Thymus (tissue), 11 donors: ENCODE results near the gene HPD. TPM values are rescaled to one million over a fixed set of nuclear protein-coding genes. Genes with fewer than 3 reads are reported as not detected.
"Not testable (repeated sequence)": the region's sequence is repeated elsewhere in the genome, so short reads cannot be mapped to it uniquely, and the experiment has no call there.

ENCODE experiments used
- DNase-seq, 9 donors: peaks; one replicate each; pipeline ENCODE4 v3.0.0-alpha.2; 2013; ENCODE audit warnings: low spot score in 9 of 9, low read depth in 6 of 9, missing footprints in 1 of 9
- H3K27ac ChIP-seq, 2 donors: one replicate each; pipeline ENCODE4 v1.5.1; 2013; ENCODE audit warnings: control low read depth in 1 of 2, low read depth in 1 of 2, low read length in 1 of 2, mild to moderate bottlenecking in 1 of 2, moderate library complexity in 1 of 2
- H3K27me3 ChIP-seq, 2 donors: one replicate each; pipeline ENCODE4 v1.5.1; 2013; ENCODE audit warnings: low read length in 1 of 2; ENCODE audit not compliant: control insufficient read depth in 2 of 2, insufficient read depth in 1 of 2
- H3K36me3 ChIP-seq, 2 donors: one replicate each; pipeline ENCODE4 v1.5.1; 2013; ENCODE audit warnings: low read length in 1 of 2, mild to moderate bottlenecking in 1 of 2, moderate library complexity in 1 of 2; ENCODE audit not compliant: control insufficient read depth in 2 of 2, insufficient read depth in 2 of 2
- H3K4me1 ChIP-seq, 2 donors: one replicate each; pipeline ENCODE4 v1.5.1; 2013; ENCODE audit warnings: low read length in 2 of 2; ENCODE audit not compliant: control insufficient read depth in 2 of 2, insufficient read depth in 2 of 2
- H3K4me3 ChIP-seq, 2 donors: one replicate each; pipeline ENCODE4 v1.5.1; 2013; ENCODE audit warnings: low read length in 2 of 2, control low read depth in 1 of 2, mild to moderate bottlenecking in 1 of 2
- H3K9me3 ChIP-seq, 2 donors: one replicate each; pipeline ENCODE4 v1.5.1; 2013; ENCODE audit warnings: low read length in 1 of 2, mild to moderate bottlenecking in 1 of 2; ENCODE audit not compliant: control insufficient read depth in 2 of 2, insufficient read depth in 1 of 2
- WGBS: extraction: QIAGEN DNeasy Blood & Tissue Kit; methylation state at CpG from one replicate; pipeline ENCODE4 v1.1.7; 2013; 5-methylcytosine and 5-hydroxymethylcytosine counted together
- polyA plus RNA-seq: library from polyadenylated mRNA; stranded (reverse); fragments of 200-250 nt; gene quantifications from one replicate; pipeline ENCODE4 v1.2.3, GENCODE V29; 2013
- total RNA-seq: library from RNA; stranded (reverse); fragments of 120-200 nt; gene quantifications from one replicate; pipeline ENCODE4 v1.2.4, GENCODE V29; 2013
- donor health status: healthy.

Gene HPD
- total and polyA plus RNA-seq, 2 donors: 0.19 to 0.87 TPM

DNA sequence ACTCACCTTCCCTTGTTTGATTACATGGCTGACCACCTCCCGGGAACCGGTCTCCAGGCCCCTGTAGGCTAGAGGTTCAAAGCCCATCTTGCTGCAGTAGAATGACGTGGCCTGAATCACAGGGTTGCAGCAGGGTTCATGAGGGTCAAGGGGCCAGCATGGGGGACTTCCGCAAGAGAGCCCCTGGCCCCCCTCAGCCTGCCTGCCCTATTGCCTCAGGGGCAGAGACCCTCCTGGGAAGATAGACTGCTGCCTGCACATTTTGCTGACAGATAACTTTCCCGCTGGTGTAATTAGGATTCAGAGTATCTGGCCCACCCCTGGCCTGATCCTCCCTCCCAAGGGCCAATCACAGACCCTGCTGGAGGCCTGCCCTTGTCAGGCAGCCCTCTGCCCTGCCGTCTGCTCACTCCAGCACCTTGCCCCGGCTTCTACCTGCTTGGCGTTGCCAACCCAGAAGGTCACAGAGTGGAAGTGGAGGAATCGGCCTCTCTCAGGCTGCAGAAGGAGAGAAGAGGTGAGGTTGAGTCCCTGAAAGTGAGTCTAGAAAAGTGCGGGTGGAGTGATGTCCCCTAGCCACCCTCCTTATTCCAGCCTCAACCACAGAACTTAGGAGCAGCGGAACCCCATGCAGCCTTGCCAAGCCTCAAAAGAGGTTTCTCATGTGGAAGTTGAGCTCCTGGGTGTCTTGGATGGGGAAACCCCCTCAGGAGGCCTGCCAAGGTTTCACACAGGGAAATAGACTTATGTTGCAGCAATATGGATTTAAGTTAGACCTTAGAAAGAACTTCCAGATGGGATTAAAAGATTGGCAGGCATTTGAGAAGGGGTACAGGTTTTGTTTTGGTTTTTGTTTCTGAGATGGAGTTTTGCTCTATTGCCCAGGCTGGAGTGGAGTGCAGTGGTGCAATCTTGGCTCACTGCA, 1.1 kb downstream of the HPD start:
- no peak overlapping the region for H3K27ac ChIP-seq
- H3K4me3 ChIP-seq: no peak overlapping the region
- H3K9me3 ChIP-seq: no peaks in the 10 kb centered on the region
- peaks cover 0 to 9% of the 10 kb centered on the region in 2 donors for H3K4me1 ChIP-seq
- WGBS: 94% methylated on average over 11 of the region's 11 CpGs
- peaks cover 0 to 8% of the 10 kb centered on the region in 2 donors for H3K27me3 ChIP-seq
- no peak for DNase-seq
- no peaks in the 10 kb centered on the region for H3K36me3 ChIP-seq

DNA sequence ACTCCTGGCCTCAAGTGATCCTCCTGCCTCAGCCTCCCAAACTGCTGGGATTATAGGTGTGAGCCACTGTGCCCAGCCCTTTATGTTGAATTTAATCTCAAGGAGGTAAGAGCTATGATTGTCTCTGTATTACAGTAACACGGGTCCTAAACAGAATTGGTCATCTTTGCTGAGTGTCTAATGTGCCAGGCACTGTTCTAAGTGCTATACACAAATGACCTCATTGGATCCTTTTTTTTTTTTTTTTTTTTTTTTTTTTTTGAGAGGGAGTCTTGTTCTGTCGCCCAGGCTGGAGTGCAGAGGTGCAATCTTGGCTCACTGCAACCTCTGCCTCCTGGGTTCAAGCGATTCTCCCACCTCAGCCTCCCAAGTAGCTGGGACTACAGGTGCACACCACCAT, 6.3 kb downstream of the HPD start:
- H3K9me3 ChIP-seq, H3K36me3 ChIP-seq, H3K4me1 ChIP-seq, H3K27me3 ChIP-seq, DNase-seq, H3K27ac ChIP-seq, H3K4me3 ChIP-seq: not testable (repeated sequence)
- WGBS: 81% methylated on average over 3 of the region's 3 CpGs

DNA sequence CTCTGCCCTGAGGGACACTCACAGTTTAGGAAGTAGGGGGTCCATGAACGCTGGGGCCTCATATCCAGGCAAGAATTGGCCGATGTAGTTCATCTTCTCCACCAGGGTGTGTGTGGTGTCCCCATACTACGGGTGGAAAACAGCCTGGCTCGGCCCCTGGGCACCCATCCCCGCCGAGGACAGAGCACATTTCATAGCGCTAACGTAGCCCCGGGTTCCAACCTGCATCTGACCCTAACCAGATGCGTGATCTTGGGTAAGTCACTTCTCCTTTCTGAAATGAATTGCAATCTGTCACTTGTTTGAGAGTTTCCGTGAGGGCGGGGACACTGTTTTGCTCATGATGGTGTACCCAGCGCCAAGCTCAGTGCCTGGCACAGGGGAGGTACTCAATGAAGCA, 9.0 kb downstream of the HPD start:
- Histone ChIP-seq H3K27ac (no peak overlapping the region), H3K9me3 (no peaks in the 10 kb centered on the region), H3K4me3 (no peak overlapping the region), H3K27me3 (peaks cover 0 to 4% of the 10 kb centered on the region in 2 donors), H3K4me1 (no peaks in the 10 kb centered on the region), H3K36me3 (no peaks in the 10 kb centered on the region)
- no peak for DNase-seq
- 91% methylated on average over 13 of the region's 13 CpGs for WGBS

DNA sequence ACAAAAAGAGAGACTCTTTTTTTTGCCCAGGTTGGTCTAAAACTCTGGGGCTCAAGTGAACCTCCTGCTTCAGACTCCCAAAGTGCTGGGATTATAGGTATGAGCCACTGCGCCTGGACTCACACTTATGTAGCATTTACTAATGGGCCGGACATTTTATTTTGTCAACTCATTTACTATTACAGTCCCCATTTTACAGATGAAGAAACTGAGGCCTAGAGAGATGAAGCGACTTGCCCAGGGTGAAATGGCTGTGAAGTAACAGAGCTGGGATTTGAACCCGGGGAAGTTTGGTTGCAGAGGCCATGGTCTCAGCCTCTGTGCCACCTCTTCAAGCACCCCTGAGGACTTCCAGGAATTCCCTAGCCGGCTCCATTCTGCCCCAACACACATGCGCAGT, 9.4 kb downstream of the HPD start:
- DNase-seq: no peak
- Histone ChIP-seq H3K27ac (no peak overlapping the region), H3K9me3 (no peaks in the 10 kb centered on the region), H3K4me3 (no peak overlapping the region), H3K27me3 (no peaks in the 10 kb centered on the region), H3K36me3 (no peaks in the 10 kb centered on the region), H3K4me1 (no peaks in the 10 kb centered on the region)
- WGBS: 96% methylated on average over 6 of the region's 6 CpGs

DNA sequence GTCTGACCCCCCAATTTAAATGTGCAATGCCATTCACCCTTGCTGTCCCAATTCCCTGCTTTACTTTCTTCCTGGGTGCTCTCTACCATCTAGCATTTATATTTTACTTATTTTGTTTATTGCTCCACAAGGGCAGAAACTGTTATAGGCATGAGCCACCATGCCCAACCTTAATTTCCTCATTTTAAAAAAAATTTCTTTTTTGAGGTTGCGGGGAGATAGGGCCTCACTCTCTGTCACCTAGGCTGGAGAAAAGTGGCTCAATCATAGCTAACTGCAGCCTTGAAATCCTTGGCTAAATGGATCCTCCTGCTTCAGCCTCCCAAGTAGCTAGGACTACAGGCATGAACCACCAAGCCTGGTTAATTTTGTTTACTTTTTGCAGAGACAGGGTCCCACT, 13.0 kb downstream of the HPD start:
- no peak overlapping the region for H3K27ac ChIP-seq
- H3K4me1 ChIP-seq: no peaks in the 10 kb centered on the region
- no peaks in the 10 kb centered on the region for H3K36me3 ChIP-seq
- 95% methylated on average over 1 of the region's 1 CpG for WGBS
- H3K4me3 ChIP-seq: no peak overlapping the region
- no peaks in the 10 kb centered on the region for H3K27me3 ChIP-seq
- H3K9me3 ChIP-seq: no peaks in the 10 kb centered on the region
- DNase-seq: no peak

DNA sequence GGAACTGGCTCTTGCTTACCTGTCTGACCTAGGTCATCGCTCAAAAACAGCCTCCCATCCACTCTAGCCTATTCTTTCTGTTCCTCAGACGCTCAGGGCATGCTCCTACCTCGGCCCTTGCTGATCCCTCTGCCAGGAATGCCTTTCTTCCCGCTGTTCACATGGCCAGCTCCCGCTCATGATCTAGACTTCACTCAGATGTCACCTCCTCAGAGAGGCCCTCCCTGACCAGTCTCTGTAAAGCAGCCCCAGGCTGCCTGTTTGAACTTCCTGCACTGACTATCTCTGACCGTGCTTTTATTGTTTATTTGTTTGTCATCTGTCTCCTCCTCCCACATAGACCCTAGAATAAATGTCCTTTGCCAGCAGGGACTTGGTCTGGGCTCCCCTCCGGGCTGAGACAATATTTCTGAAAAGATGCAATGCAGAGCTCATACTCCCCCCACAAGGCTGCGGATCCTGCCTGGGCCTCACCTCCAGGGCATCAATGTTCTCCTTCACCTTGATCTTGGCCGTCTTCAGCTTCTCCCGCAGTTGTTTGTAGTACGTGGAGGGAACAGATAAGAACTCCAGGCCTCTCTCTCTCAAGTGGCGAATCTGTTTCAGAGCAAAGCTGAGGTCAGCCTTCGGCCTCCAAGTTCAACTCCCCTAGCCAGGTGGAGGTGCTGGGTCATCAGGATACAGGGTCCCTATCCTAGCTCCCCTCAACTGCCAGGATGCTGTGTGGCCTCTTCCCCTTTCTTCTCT, 15.2 kb downstream of the HPD start:
- peaks cover 0 to 11% of the 10 kb centered on the region in 2 donors for H3K9me3 ChIP-seq
- H3K36me3 ChIP-seq: no peaks in the 10 kb centered on the region
- peaks cover 6 to 10% of the 10 kb centered on the region in 2 donors for H3K4me1 ChIP-seq
- 95% methylated on average over 13 of the region's 13 CpGs for WGBS
- no peak for DNase-seq
- H3K27ac ChIP-seq: no peak overlapping the region
- H3K27me3 ChIP-seq: peaks cover 0 to 8% of the 10 kb centered on the region in 2 donors
- H3K4me3 ChIP-seq: no peak overlapping the region

DNA sequence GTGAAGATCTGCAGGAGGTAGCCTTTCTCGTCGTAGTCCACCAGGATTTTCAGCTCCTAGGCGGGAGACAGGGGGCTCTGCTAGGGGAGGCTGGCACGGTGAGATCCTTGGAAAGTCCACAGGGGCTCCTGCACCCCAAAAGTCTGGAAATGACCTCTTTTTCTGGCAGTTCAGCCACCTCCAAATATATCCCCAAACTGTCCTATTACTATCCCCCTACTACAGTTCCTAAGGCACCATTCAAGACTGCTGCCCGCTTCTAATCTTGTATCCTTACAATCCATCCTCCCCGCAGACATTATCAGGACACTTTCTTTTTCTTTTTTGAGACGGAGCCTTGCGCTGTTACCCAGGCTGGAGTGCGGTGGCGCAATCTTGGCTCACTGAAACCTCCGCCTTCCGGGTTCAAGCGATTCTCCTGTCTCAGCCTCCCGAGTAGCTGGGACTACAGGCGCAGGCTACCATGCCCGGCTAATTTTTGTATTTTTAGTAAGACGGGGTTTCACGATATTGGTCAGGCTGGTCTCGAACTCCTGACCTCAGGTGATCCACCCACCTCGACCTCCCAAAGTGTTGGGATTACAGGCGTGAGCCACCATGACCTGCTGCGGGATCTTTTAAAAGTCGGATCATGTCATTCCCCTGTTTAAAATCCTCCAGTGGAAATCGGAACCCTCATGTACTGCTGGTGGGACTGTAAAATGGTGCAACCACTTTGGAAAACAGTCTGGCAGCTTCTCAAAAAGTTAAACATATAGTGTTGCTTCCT, 18.5 kb downstream of the HPD start:
- H3K27me3 ChIP-seq: peaks cover 0 to 10% of the 10 kb centered on the region in 2 donors
- H3K4me1 ChIP-seq: peaks cover 6 to 10% of the 10 kb centered on the region in 2 donors
- H3K4me3 ChIP-seq: peak overlapping the region; percentile 53 to 63
- 77% methylated on average over 24 of the region's 24 CpGs for WGBS
- H3K27ac ChIP-seq: peak overlapping the region; percentile 46 to 66
- no peak for DNase-seq
- H3K9me3 ChIP-seq: peaks cover 0 to 11% of the 10 kb centered on the region in 2 donors
- H3K36me3 ChIP-seq: no peaks in the 10 kb centered on the region

DNA sequence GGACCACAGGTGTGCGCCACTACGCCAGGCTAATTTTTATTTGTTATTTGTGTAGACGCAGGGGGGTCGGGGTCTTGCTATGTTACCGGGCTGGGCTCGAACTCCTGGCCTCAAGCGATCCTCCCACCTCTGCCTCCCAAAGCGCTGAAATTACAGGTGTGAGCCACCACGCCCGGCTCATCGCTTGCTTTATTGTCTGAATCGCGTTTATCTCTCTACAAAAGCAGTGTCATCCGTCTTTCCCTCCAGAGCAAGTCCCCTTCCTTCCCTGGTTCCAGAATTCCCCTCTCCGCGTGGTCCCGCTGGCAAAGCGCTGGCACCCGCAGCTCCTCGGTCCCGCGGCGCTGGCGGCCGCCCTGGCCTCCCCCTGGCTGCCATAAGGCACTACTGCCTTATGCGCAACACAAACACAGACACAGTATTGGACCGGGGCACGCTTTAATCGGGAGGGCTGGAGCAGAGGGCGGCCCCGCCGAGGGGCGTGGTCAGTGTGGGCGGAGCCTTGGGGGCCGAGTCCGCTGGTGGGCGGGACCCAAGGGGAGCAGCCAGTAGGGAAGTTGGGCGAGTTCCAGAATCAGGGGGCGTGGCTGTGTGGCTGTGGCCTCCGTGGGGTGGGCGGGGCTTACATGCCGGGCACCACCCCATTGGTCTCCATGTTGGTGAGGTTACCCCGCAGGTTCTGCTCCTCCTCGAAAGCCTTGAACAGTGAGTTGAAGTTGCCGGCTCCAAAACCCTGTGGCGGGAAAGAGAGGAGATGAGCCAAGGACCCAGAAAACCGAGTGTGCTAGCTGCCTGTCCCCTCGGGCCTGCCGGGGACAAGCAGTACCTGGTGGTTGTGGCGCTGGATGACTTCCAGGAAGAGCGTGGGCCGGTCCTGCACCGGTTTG, 19.3 kb downstream of the HPD start:
- DNase-seq: peak; percentile 84 to 98 (median 95)
- WGBS: 14% methylated on average over 53 of the region's 53 CpGs

More for the DNA sequence above, 19.3 kb downstream of the HPD start:
- H3K9me3 ChIP-seq: peaks cover 0 to 11% of the 10 kb centered on the region in 2 donors
- peaks cover 6 to 10% of the 10 kb centered on the region in 2 donors for H3K4me1 ChIP-seq
- peak overlapping the region; percentile 46 to 66 for H3K27ac ChIP-seq
- peaks cover 0 to 10% of the 10 kb centered on the region in 2 donors for H3K27me3 ChIP-seq
- peak overlapping the region; percentile 53 to 63 for H3K4me3 ChIP-seq
- H3K36me3 ChIP-seq: no peaks in the 10 kb centered on the region
